Neural cell (in vitro differentiated cells): Measurements from ENCODE around the gene POLR3K.

Experiments
- TAF1 ChIP-seq: IDR thresholded peaks from 2 replicates; pipeline ENCODE4 v1.6.1; 2012; ENCODE audit warnings: low read depth
- TF ChIP-seq, protein P1 (sequence below): fragments of 450-650 bp; IDR thresholded peaks from 2 replicates; pipeline ENCODE4 v1.5.1; 2014; ENCODE audit warnings: antibody characterized with exemption, mild to moderate bottlenecking, moderate library complexity; ENCODE audit not compliant: poor library complexity, severe bottlenecking

- no peak for TF ChIP-seq TAF1
- TF ChIP-seq, protein P1, sequence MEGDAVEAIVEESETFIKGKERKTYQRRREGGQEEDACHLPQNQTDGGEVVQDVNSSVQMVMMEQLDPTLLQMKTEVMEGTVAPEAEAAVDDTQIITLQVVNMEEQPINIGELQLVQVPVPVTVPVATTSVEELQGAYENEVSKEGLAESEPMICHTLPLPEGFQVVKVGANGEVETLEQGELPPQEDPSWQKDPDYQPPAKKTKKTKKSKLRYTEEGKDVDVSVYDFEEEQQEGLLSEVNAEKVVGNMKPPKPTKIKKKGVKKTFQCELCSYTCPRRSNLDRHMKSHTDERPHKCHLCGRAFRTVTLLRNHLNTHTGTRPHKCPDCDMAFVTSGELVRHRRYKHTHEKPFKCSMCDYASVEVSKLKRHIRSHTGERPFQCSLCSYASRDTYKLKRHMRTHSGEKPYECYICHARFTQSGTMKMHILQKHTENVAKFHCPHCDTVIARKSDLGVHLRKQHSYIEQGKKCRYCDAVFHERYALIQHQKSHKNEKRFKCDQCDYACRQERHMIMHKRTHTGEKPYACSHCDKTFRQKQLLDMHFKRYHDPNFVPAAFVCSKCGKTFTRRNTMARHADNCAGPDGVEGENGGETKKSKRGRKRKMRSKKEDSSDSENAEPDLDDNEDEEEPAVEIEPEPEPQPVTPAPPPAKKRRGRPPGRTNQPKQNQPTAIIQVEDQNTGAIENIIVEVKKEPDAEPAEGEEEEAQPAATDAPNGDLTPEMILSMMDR: no peak
Observed at GRCh38 chr16:85865-86264, 32.5 kb upstream of the POLR3K start.
